ENCODE measurements around the gene TMEM74B. TPM values are rescaled to one million over a fixed set of nuclear protein-coding genes. Genes with fewer than 3 reads are reported as not detected.

Gene TMEM74B
- total RNA-seq, 4 donors from 2014 or later: 0.44 to 12.4 (median 1.8) TPM

GRCh38 chr20:1214838-1215261, 30.1 kb upstream of the TMEM74B start:
- peaks cover 0 to 4% of the 10 kb centered on the region in 2 donors for H3K27me3 ChIP-seq
- H3K36me3 ChIP-seq: no peaks in the 10 kb centered on the region
- no peaks in the 10 kb centered on the region for H3K9me3 ChIP-seq
- TF ChIP-seq POLR2A (IDR thresholded peaks at IDR 0.05): no peak
- no peak for TF ChIP-seq EP300 (IDR thresholded peaks at IDR 0.05)
- no peak for TF ChIP-seq CTCF (IDR thresholded peaks at IDR 0.05)
- no peak overlapping the region for H3K27ac ChIP-seq
- DNase-seq (ENCODE audit: low spot score in 2 of 2): no peak
- no peak overlapping the region for H3K4me3 ChIP-seq
- H3K4me1 ChIP-seq: peaks cover 0 to 7% (median 4%) of the 10 kb centered on the region in 4 donors
- WGBS, 2 donors: 70 to 78% methylated on average over 4 of the region's 4 CpGs

GRCh38 chr20:1212607-1213396, 28.0 kb upstream of the TMEM74B start:
- DNase-seq (ENCODE audit: low spot score in 2 of 2): peak in 1 of 2 donors; percentile 64
- Histone ChIP-seq H3K4me3 (no peak overlapping the region), H3K4me1 (peaks cover 0 to 7% (median 4%) of the 10 kb centered on the region in 4 donors), H3K27me3 (peaks cover 0 to 4% of the 10 kb centered on the region in 2 donors), H3K9me3 (no peaks in the 10 kb centered on the region), H3K27ac (no peak overlapping the region), H3K36me3 (no peaks in the 10 kb centered on the region)
- TF ChIP-seq EP300 (IDR thresholded peaks at IDR 0.05): no peak
- peak; percentile 71 to 82 (median 76) for TF ChIP-seq CTCF (IDR thresholded peaks at IDR 0.05)
- TF ChIP-seq POLR2A (IDR thresholded peaks at IDR 0.05): no peak
- WGBS, 2 donors: 14 to 15% methylated on average over 21 of the region's 21 CpGs

GRCh38 chr20:1212023-1212422, 27.2 kb upstream of the TMEM74B start:
- Histone ChIP-seq H3K4me1 (peaks cover 0 to 7% (median 4%) of the 10 kb centered on the region in 4 donors), H3K27ac (no peak overlapping the region), H3K9me3 (no peaks in the 10 kb centered on the region), H3K36me3 (no peaks in the 10 kb centered on the region), H3K4me3 (no peak overlapping the region), H3K27me3 (peaks cover 0 to 4% of the 10 kb centered on the region in 2 donors)
- TF ChIP-seq CTCF (IDR thresholded peaks at IDR 0.05) (no peak), EP300 (IDR thresholded peaks at IDR 0.05) (no peak), POLR2A (IDR thresholded peaks at IDR 0.05) (no peak)
- no peak for DNase-seq (ENCODE audit: low spot score in 2 of 2)

GRCh38 chr20:1210501-1210900, 25.7 kb upstream of the TMEM74B start:
- no peaks in the 10 kb centered on the region for H3K36me3 ChIP-seq
- no peak for TF ChIP-seq EP300 (IDR thresholded peaks at IDR 0.05)
- TF ChIP-seq CTCF (IDR thresholded peaks at IDR 0.05): no peak
- no peak for TF ChIP-seq POLR2A (IDR thresholded peaks at IDR 0.05)
- no peaks in the 10 kb centered on the region for H3K9me3 ChIP-seq
- peaks cover 0 to 4% of the 10 kb centered on the region in 2 donors for H3K27me3 ChIP-seq
- WGBS, 2 donors: 93% methylated on average over 1 of the region's 1 CpG
- H3K4me1 ChIP-seq: peaks cover 0 to 11% (median 4%) of the 10 kb centered on the region in 4 donors
- H3K27ac ChIP-seq: no peak overlapping the region
- H3K4me3 ChIP-seq: no peak overlapping the region
- DNase-seq (ENCODE audit: low spot score in 2 of 2): no peak
